ENCODE measurements around the gene SIPA1. TPM values are rescaled to one million over a fixed set of nuclear protein-coding genes. Genes with fewer than 3 reads are reported as not detected.

SIPA1 gene
- total RNA-seq, 1 donor from 2014 or later = 177 TPM

- intact Hi-C loops (cut with micrococcal nuclease) = loop anchor here (1.0 to 2.0 kb wide), 4 partner anchors 12 to 100 kb away; partner anchors contain the start of gene KAT5
Measured at GRCh38 chr11:65639623-65640482, 2.0 kb downstream of the SIPA1 start.

DNA sequence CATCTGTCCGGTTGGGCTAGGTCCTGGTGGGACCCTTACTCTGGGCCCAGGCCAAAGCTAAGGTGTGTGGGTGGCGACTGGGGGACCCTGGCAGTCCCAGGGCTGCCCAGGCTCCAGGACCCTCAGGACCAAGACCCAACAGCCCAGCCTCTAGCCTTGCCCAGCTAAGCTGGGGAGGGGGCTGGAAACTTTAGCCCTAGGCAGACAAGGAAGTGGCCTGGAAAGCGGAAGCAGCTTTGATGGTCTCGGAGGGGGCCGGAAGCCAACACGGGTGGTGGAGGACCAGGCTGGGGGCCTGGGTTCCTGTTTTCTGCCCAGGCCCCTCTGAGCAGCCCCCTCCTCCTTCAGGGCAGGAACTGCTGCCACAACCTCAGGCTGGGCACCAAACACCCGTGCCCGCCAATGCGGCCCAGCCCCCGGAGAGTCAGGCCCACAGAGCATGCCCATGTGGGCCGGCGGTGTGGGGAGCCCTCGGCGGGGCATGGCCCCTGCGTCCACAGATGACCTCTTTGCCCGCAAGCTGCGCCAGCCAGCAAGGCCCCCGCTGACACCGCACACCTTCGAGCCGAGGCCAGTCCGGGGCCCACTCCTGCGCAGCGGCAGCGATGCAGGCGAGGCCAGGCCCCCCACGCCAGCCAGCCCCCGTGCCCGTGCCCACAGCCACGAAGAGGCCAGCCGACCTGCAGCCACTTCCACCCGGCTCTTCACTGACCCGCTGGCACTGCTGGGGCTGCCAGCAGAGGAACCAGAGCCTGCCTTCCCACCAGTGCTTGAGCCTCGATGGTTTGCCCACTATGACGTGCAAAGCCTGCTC lies 2.8 kb downstream of the SIPA1 start:
- intact Hi-C loops (cut with micrococcal nuclease) = no loop called here

DNA sequence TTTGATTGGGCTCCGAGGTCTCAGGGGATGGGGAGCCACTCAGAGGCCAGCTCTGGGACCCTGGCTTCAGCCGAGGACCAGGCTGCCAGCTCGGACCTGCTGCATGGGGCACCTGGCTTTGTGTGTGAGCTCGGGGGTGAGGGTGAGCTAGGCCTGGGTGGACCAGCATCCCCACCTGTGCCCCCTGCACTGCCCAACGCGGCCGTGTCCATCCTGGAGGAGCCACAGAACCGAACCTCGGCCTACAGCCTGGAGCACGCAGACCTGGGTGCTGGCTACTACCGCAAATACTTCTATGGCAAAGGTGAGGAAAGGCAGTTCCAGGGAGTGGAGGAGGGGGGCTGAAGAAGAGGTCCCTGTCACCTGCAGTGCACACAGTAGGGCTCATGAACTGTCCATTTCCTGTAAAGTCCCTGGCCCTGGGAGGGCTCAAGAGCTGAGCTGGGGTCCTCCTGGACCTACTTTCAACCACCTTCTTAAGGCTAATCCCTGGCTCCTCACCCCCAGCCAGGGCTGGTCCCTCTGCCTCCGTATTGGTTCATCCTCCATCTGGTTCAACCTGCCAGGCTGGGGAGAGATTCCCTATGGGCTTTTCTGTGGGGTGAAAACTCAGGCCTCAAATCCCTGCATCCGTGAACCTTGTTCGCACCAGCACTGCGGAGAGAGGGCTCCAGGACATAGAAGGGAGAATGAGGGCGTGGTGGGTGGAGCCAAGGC lies 3.6 kb downstream of the SIPA1 start:
- intact Hi-C loops (cut with micrococcal nuclease) = no loop called here

DNA sequence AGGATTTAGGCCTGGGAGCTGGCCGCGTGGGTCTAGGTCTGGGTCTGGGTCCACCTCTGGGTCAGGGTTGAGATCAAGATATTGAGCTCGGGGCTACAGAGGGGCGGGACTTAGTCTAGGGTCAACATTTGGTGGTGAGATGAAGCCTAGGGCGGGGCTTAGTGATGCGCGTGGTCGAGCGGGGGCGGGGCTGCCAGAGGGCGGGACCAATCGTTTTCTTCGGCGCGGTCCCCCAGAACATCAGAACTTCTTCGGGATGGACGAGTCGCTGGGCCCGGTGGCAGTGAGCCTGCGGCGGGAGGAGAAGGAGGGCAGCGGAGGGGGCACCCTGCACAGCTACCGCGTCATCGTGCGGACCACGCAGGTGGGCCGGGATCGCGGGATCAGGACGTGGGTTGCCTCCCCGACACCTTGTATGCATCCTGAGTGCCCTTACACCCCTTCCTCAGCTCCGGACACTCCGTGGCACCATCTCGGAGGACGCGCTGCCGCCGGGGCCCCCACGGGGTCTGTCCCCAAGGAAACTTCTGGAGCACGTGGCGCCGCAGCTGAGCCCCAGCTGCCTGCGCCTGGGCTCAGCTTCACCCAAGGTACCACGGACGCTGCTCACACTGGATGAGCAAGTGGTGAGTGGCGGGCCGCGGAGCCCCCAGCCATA lies 4.2 kb downstream of the SIPA1 start:
- intact Hi-C loops (cut with micrococcal nuclease) = no loop called here

DNA sequence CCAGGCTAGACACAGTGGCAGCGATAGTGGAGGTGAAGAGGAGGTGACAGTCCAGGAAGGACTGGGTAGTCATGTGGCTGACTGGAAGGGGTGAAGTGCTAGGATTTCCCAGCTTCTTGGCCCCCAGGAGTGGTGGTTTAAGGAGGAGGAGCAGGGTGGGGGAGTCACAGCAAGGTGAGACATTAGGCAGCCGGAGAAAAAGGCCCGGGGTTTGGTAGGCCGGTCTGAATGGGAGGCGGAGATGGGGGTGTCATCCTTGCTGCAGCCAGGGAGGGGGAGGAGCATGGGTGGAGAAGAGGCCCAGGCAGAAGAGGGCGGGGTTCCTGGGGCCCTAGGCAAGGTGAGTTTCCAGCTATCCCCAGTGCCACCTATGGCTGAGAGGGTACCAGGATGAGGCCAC lies 6.1 kb downstream of the SIPA1 start:
- intact Hi-C loops (cut with micrococcal nuclease) = no loop called here

DNA sequence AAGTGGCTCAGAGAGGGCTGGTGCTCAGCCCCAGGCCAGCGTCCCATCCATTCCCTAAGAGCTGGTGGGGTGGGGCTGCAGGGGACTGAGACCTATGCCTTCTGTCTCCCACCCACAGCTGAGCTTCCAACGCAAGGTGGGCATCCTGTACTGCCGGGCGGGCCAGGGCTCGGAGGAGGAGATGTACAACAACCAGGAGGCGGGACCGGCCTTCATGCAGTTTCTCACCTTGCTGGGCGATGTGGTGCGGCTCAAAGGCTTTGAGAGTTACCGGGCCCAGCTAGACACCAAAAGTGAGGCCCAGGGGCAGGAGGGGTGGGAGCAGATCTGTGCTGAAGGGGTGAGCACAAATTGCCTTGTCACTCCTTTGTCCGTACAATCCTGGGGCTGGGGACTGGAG lies 6.9 kb downstream of the SIPA1 start:
- intact Hi-C loops (cut with micrococcal nuclease) = no loop called here

DNA sequence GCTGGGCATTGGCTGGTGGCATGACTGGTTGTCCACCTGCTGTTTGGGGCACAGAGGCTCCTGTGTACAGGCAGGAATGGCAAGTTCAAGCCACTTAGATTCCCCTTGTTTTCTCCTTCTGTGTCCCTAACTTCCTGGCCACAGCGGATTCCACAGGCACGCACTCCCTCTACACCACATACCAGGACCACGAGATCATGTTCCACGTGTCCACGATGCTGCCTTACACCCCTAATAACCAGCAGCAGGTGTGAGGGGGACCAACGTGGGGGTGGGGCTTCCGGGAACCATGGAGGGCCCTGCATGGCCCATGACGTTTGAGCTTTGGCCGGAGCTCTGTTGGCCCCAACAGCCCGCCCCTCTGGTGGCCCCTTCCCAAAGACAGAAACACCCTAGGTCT lies 7.8 kb downstream of the SIPA1 start:
- intact Hi-C loops (cut with micrococcal nuclease) = no loop called here

DNA sequence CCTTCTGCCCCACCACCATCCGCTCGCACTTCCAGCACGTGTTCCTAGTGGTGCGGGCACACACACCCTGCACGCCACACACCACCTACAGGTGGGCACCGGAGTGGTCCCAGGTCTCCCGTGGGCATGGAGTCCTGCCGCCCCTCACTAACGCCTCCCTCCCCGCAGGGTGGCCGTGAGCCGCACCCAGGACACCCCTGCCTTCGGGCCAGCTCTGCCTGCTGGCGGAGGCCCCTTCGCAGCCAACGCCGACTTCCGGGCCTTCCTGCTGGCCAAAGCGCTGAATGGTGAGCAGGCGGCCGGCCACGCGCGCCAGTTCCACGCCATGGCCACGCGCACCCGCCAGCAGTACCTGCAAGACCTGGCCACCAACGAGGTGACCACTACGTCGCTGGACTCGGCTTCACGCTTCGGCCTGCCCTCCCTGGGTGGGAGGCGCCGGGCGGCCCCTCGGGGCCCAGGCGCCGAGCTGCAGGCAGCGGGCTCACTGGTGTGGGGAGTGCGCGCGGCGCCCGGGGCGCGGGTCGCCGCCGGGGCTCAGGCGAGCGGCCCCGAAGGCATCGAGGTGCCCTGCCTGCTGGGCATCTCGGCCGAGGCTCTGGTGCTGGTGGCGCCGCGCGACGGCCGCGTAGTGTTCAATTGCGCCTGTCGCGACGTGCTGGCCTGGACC lies 8.5 kb downstream of the SIPA1 start:
- intact Hi-C loops (cut with micrococcal nuclease) = no loop called here

GRCh38 chr11:65646958-65647701 lies 9.2 kb downstream of the SIPA1 start:
- intact Hi-C loops (cut with micrococcal nuclease) = no loop called here

- intact Hi-C loops (cut with micrococcal nuclease) = no loop called here
Measured at GRCh38 chr11:65648997-65649493, 11.1 kb downstream of the SIPA1 start.

DNA sequence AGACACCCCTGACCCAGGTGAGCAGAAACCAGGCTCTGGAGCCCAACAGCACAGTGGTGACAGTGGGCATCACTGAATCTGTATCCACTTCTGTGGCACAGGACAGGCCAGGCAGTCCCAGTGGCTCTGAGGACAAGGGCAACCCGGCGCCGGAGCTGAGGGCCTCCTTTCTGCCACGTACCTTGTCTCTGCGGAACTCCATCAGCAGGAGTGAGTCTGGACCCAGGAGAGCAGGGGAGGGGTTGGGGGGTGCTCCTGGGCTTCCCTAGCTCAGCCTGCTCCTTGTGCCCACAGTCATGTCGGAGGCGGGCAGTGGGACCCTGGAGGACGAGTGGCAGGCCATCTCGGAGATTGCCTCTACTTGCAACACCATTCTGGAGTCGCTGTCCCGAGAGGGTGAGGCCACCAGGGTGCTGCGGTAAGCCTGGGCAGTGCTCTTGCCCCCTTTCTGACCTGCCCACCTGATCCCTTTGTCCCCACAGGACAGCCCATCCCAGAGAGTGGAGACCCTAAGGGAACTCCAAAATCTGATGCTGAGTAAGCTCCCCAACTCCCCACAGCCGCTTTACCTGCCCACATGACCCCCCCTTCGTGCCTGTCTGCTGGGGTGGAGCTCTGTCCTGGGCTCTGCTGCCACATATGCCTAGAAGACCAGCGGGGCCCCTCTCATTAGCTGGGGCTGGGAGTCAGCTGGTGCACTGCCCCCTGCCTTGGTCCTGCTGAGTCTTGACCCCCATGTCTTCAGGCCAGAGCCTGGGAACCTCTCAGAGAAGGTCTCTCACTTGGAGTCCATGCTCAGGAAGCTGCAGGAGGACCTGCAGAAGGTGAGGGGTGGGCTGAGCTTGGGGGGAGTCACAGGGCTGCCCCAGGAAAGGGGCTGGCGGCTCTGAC lies 12.0 kb downstream of the SIPA1 start:
- intact Hi-C loops (cut with micrococcal nuclease) = no loop called here

DNA sequence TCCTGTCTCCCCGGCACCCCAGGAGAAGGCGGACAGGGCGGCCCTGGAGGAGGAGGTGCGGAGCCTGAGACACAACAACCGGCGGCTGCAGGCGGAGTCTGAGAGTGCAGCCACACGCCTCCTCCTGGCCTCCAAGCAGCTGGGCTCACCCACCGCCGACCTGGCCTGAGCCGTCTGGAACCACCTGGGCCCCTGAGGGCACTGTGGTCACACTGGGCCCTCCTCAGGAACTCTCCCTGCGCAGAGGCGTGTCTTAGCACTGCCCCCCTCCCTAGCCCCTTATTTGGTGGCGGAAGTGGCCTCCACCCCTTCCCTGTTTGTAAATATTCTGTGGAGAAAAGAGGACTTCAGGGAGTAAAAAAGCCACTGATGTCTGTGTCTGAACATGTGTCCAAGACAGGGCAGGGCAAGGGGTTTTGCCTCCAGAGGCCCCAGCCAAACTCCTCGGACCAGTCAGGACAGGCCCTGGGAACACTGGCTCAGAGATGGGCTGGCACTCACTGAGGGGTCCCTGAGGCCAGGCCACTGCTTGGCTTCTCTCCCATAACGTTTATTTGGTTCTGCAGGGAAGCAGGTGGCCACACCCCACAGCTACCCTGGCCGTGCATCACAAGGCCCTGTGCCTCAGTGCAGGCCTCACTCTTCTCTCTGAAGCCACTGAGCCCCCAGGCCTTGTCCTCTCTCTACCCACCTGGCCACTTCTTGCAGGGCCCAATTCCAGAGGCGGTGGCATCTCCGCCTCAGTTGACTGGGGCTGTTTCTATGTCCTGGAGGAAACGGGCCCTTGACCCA lies 12.8 kb downstream of the SIPA1 start:
- intact Hi-C loops (cut with micrococcal nuclease) = no loop called here

- intact Hi-C loops (cut with micrococcal nuclease) = no loop called here
Measured at GRCh38 chr11:65651339-65651588, 13.4 kb downstream of the SIPA1 start.

DNA sequence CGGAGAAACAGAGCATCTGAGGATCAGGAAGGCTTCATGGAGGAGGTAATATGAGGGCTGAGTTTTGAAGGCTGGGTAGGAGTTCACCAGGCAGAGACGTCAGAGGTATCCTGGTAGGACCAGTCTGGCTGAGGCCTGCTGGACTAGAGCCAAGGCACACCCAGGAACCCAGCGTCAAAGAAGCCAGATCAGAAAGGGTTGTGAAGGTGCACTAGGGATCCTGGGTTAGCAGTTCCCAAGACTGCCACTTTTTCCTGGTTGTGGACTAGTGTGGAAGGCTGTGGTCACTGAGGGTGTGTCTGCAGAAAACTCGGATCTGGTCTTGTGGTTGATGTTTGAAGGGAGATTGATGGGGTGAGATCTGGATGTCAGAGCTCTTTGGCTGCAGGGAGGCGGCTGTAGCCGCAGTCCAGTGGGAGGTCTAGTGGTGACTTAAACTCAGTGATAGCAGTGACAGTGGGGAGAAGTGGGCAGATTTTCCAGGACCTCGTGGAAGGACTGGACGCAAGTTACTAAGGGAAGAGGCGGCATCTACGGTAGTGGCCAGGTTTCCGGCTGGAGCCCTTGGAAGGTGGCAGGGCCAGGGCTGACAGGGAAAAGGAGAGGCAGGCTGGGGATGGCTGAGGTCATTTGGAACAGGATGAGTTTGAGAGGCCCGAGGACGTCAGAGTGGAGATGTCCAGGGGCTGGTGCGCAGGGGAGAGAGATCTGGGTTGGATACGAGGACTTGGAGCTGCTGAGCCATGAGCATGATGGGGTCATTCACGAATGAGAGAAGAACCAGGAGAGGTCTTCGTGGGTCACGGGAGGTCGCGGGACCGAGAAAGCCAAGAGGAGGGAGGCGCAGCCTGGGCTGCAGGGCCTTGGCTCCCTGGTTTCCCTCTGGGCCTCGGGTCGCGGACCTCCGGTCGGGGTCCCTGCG lies 13.9 kb downstream of the SIPA1 start:
- intact Hi-C loops (cut with micrococcal nuclease) = loop anchor here (1.0 to 2.0 kb wide), 5 partner anchors 13 to 309 kb away; partner anchors contain the start of genes CFL1, PCNX3 and SART1

DNA sequence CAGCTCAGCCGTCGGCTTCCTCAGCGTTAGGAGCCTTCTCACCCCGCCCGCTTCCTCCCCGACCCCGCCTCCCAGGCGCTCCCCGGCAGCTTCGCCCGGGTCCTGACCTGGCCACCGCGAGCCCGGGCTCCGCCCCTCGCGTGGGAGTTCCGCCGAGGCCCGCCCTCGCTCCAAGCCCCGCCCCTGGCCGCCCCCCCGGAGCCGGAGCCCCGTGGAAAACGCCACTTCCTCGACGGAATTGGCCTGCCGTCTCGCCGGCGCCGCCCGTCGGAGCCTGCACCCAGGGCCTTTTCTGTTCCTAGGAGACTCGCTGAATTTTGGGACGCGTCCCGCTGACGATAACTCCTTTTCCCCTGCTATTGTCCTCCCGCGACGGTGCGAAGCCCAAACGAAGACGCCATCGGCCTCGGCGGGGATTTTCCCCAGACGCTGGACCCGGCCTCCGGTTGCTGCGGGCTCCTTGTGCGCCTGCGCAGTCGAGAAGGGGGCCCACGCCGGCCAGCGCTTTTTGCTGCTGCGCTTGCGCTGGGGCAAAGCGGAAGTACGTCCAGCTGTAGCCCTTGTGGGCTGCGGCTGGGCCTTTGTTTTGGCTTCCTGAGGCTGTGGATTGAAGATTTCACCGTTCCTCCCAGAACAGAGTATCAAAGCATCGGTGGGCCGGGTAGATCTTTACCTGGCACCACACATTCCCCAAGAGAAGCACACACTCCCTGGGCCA lies 14.8 kb downstream of the SIPA1 start:
- intact Hi-C loops (cut with micrococcal nuclease) = loop anchor here (1.0 to 2.0 kb wide), 7 partner anchors 11 to 309 kb away; partner anchors contain the start of genes CFL1, KAT5, PCNX3 and SART1

Data from T-helper 1 cell treated with Interleukin-12 subunit alpha and Interleukin-12 subunit beta and Interleukin-4 antibody, amounts not matched to agents 30 ng/mL and 1 ng/mL, for 36 hours (primary cell).